HepG2 (cell line): ENCODE measurements around the gene PLIN5. TPM values are rescaled to one million over a fixed set of nuclear protein-coding genes. Genes with fewer than 3 reads are reported as not detected.

Experiments
- ATAC-seq: fragments of 200-7000 bp; cut with Tn5 transposase; 3 replicates; pipeline ENCODE4 v1.9.1; 2020; ENCODE audit warnings: mild to moderate bottlenecking, moderate library complexity
- BruUV-seq: library from RNA; stranded (reverse); fragments of 400-500 nt; replicated peaks from 2 replicates; lab custom pipeline; 2021; lab: Mats Ljungman, UMichigan
- CTCF ChIA-PET: fragments of 300-600 bp; formaldehyde crosslinking; extraction: SDS; loops from one replicate; lab custom pipeline; 2021; ENCODE audit warnings: low total read pairs, inconsistent platforms, low intra/inter-chr PET ratio; lab: Yijun Ruan, JAX
- POLR2A ChIA-PET: fragments of 350-600 bp; sonication (Branson Sonifier 250); formaldehyde crosslinking; loops from one replicate; lab custom pipeline; 2020; ENCODE audit warnings: antibody characterized with exemption, inconsistent platforms; lab: Yijun Ruan, JAX
- DNase-seq: peaks from one replicate; pipeline ENCODE4 v3.0.0-alpha.2; 2015; ENCODE audit warnings: low spot score
- FAIRE-seq: peaks from 3 replicates; lab custom pipeline; 2011; peaks lifted over from hg19 to GRCh38; lab: Jason Lieb, UNC
- H2AFZ ChIP-seq: one replicate; pipeline ENCODE4 v1.6.1; 2011; ENCODE audit warnings: low read length, inconsistent platforms
- H3K27ac ChIP-seq: fragments of 300-600 bp; 3 replicates; pipeline ENCODE4 v1.8.0; 2011; ENCODE audit warnings: mixed run types, mild to moderate bottlenecking, mixed read lengths, low read length, inconsistent platforms; ENCODE audit not compliant: insufficient read depth; ENCODE audit errors: extremely low read length
- H3K27me3 ChIP-seq, 2 experiments: fragments of 200-600 bp in 1 of 2; 2 replicates in 1 of 2; 3 replicates in 1 of 2; pipeline versions ENCODE4 v1.6.0 to v1.8.0; 2011; ENCODE audit warnings: low read length in 2 of 2, mild to moderate bottlenecking in 2 of 2, moderate library complexity in 2 of 2, inconsistent platforms in 1 of 2; ENCODE audit not compliant: insufficient read depth in 2 of 2, control insufficient read depth in 1 of 2
- H3K36me3 ChIP-seq, 2 experiments: fragments of 200-600 bp in 1 of 2; replicated peaks in 1 of 2; 2 replicates in 1 of 2; 3 replicates in 1 of 2; pipeline versions ENCODE4 v1.5.1 to v1.8.0; 2011; ENCODE audit warnings: low read length in 2 of 2, inconsistent platforms in 1 of 2; ENCODE audit not compliant: insufficient read depth in 2 of 2, control insufficient read depth in 1 of 2
- H3K4me1 ChIP-seq: 2 replicates; pipeline ENCODE4 v1.5.1; 2012; ENCODE audit warnings: low read length, inconsistent platforms; ENCODE audit not compliant: insufficient read depth
- H3K4me2 ChIP-seq: 2 replicates; pipeline ENCODE4 v1.6.0; 2011; ENCODE audit warnings: low read depth, low read length, inconsistent platforms
- H3K4me3 ChIP-seq, 3 experiments: fragments of 200-600 bp in 1 of 3; sonication (generic), shearing (Covaris generic) in 1 of 3; replicated peaks in 1 of 3; 2 replicates each; pipeline ENCODE4 v1.5.1; 2011 to 2016; ENCODE audit warnings: low read length in 3 of 3, inconsistent platforms in 2 of 3, low read depth in 2 of 3, mild to moderate bottlenecking in 2 of 3, control low read depth in 1 of 3, mixed read lengths in 1 of 3; ENCODE audit not compliant: insufficient read depth in 1 of 3
- H3K79me2 ChIP-seq: one replicate; pipeline ENCODE4 v1.6.1; 2011; ENCODE audit warnings: low read length, inconsistent platforms; ENCODE audit not compliant: insufficient read depth
- H3K9ac ChIP-seq: 2 replicates; pipeline ENCODE4 v1.6.0; 2011; ENCODE audit warnings: mild to moderate bottlenecking, low read depth, low read length, inconsistent platforms; ENCODE audit not compliant: insufficient read depth
- H3K9me3 ChIP-seq: 2 replicates; pipeline ENCODE4 v1.5.1; 2012; ENCODE audit warnings: mild to moderate bottlenecking, low read length
- H4K20me1 ChIP-seq: 2 replicates; pipeline ENCODE4 v1.6.0; 2011; ENCODE audit warnings: inconsistent platforms, mild to moderate bottlenecking, low read length, moderate library complexity; ENCODE audit not compliant: insufficient read depth
- ARNT ChIP-seq: fragments of 450-650 bp; IDR thresholded peaks from 2 replicates; pipeline ENCODE4 v1.6.1; 2017
- HES4 ChIP-seq: sonication (generic); formaldehyde crosslinking; IDR thresholded peaks from 2 replicates; pipeline ENCODE4 v1.9.0; 2021; ENCODE audit warnings: mild to moderate bottlenecking, missing genetic modification reagents, borderline replicate concordance
- HNRNPLL ChIP-seq: fragments of 200-400 bp; formaldehyde crosslinking; IDR thresholded peaks from 2 replicates; pipeline ENCODE4 v1.6.1; 2017; ENCODE audit warnings: mild to moderate bottlenecking, low read depth, low read length; ENCODE audit not compliant: poor library complexity, severe bottlenecking
- JUND ChIP-seq: sonication (generic); formaldehyde crosslinking; IDR thresholded peaks from 2 replicates; pipeline ENCODE4 v1.8.0; 2022; ENCODE audit warnings: mild to moderate bottlenecking, missing genetic modification reagents
- MAF1 ChIP-seq: sonication (generic); formaldehyde crosslinking; IDR thresholded peaks from 2 replicates; pipeline ENCODE4 v1.5.0; 2020; ENCODE audit warnings: missing genetic modification reagents, borderline replicate concordance
- MIXL1 ChIP-seq: IDR thresholded peaks from 2 replicates; pipeline ENCODE4 v1.6.1; 2016
- NR1H2 ChIP-seq: sonication (generic); formaldehyde crosslinking; IDR thresholded peaks from 2 replicates; pipeline ENCODE4 v1.8.1; 2022; ENCODE audit warnings: low read depth, missing genetic modification reagents, borderline replicate concordance
- PHF8 ChIP-seq: sonication (generic); formaldehyde crosslinking; IDR thresholded peaks from 2 replicates; pipeline ENCODE4 v1.5.0; 2020; ENCODE audit warnings: missing genetic modification reagents
- SAP130 ChIP-seq: IDR thresholded peaks from 2 replicates; pipeline ENCODE4 v1.6.1; 2016; ENCODE audit warnings: low read depth
- SMAD3 ChIP-seq: sonication (generic); formaldehyde crosslinking; IDR thresholded peaks from 2 replicates; pipeline ENCODE4 v1.4.0; 2020; ENCODE audit warnings: missing genetic modification reagents
- ZFX ChIP-seq: sonication (generic); formaldehyde crosslinking; IDR thresholded peaks from 2 replicates; pipeline ENCODE4 v1.4.0; 2020; ENCODE audit warnings: mild to moderate bottlenecking, low read depth, missing genetic modification reagents, moderate library complexity
- ZFY ChIP-seq: sonication (generic); formaldehyde crosslinking; IDR thresholded peaks from 2 replicates; pipeline ENCODE4 v1.4.0; 2020; ENCODE audit warnings: missing genetic modification reagents
- ZMYM2 ChIP-seq: sonication (generic); formaldehyde crosslinking; IDR thresholded peaks from 2 replicates; pipeline ENCODE4 v1.8.0; 2022; ENCODE audit warnings: mild to moderate bottlenecking, missing genetic modification reagents
- ZNF230 ChIP-seq: sonication (generic); formaldehyde crosslinking; IDR thresholded peaks from 2 replicates; pipeline ENCODE4 v1.4.0; 2020; ENCODE audit warnings: mild to moderate bottlenecking, missing genetic modification reagents
- ZNF670 ChIP-seq: sonication (generic); formaldehyde crosslinking; IDR thresholded peaks from 2 replicates; pipeline ENCODE4 v1.8.0; 2022; ENCODE audit warnings: mild to moderate bottlenecking, missing genetic modification reagents, borderline replicate concordance
- ZNF775 ChIP-seq: sonication (generic); formaldehyde crosslinking; IDR thresholded peaks from 2 replicates; pipeline ENCODE4 v1.4.0; 2020; ENCODE audit warnings: missing genetic modification reagents, mild to moderate bottlenecking, moderate library complexity, borderline replicate concordance
- ZNF891 ChIP-seq: sonication (generic); formaldehyde crosslinking; IDR thresholded peaks from 2 replicates; pipeline ENCODE4 v1.5.0; 2020; ENCODE audit warnings: mild to moderate bottlenecking, missing genetic modification reagents
- WGBS: methylation state at CpG from one replicate; pipeline ENCODE4 v1.1.6; 2017; ENCODE audit warnings: low lambda C conversion rate; 5-methylcytosine and 5-hydroxymethylcytosine counted together
- in situ Hi-C: cut with HindIII; loops from 2 replicates; pipeline ENCODE4 v1.10.0; 2017; ENCODE audit warnings: low pct_unique_long_range_greater_than_20kb; ENCODE audit not compliant: extremely low pct_ligation_motif_present
- intact Hi-C: fragments of 100-400 bp; cut with micrococcal nuclease; formaldehyde crosslinking; loops from one replicate; pipeline ENCODE4 v1.10.0; 2022; ENCODE audit not compliant: unreplicated experiment
- polyA plus RNA-seq, 8 experiments: library from polyadenylated mRNA; depleted of rRNA in 3 of 8; stranded (reverse) in 7 of 8; unstranded in 1 of 8; fragments of >200 nt; fragmentation: Illumina TruSeq in 4 of 8; extraction: Trizol in 4 of 8; gene quantifications; 2 replicates each; pipeline versions ENCODE4 v1.2.1 to v1.2.3, GENCODE V29; 2011 to 2016; ENCODE audit warnings: low read depth in 4 of 8, missing spikeins in 1 of 8, mixed read lengths in 1 of 8; ENCODE audit not compliant: insufficient read depth in 1 of 8
- total RNA-seq, 5 experiments: library from RNA; depleted of rRNA; stranded (reverse); fragments of >200 nt; fragmentation: Illumina TruSeq; extraction: Trizol; gene quantifications; 2 replicates each; pipeline ENCODE4 v1.2.3, GENCODE V29; 2016; ENCODE audit warnings: low read depth in 1 of 5
- TF ChIP-seq, protein P1 (sequence below), 2 experiments: IDR thresholded peaks; 2 replicates each; pipeline ENCODE4 v1.6.1; 2011 to 2012; ENCODE audit warnings: low read length in 2 of 2, borderline replicate concordance in 1 of 2, low read depth in 1 of 2, mild to moderate bottlenecking in 1 of 2, moderate library complexity in 1 of 2
- TF ChIP-seq, protein P2 (sequence below): sonication (generic); formaldehyde crosslinking; IDR thresholded peaks from 2 replicates; pipeline ENCODE4 v1.4.0; 2020; ENCODE audit warnings: missing genetic modification reagents

PLIN5 gene
- total and polyA plus RNA-seq, 2 of the 13 experiments (the other 11 are each of a cell fraction or from before 2014, with no cell fraction given): 1.8 to 4.8 TPM

DNA sequence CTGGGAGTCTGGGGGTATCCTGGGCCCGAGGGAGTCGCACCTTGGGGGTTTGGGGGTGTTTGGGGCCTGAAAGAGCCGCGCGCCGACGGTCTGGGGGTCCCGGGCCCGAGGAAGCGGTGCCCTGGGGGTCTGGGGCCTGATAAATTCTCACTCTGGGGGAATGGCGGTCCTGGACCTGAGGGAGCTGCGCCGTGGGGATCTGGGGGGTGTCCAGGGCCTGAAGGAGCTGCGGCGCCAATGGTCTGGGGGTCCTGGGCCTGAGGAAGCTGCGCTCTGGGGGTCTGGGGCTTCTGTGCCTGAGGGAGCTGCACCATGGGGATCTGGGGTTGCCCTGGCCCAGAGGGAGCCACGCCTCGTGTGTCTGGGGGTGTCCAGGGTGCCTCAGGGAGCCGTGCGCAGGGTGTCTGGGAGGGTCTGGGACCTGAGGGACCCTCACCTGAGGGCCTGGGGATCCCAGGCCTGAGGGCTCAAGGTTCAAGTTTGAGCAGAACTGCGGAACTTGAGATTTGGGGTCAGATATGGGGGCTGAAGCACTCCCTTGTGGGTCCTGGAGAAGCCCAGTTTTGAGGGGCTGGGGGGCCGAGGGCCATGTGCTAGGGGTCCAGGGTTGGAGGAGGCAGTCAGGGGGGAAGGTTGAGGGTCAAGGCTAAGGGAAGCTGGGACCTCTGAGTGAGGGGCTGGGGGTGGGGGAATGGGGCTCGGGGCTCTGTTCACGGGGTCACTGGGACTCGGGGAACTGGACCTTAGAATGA is 61.8 kb downstream of the PLIN5 start:
- ATAC-seq: no peak
- H3K27ac ChIP-seq: peak overlapping the region; percentile 67
- peaks cover 11 to 23% of the 10 kb centered on the region in 2 experiments; a peak in 4 of 5 replicates for H3K36me3 ChIP-seq
- ChIA-PET CTCF (no interaction called here), POLR2A (interaction anchor here (0.6 to 0.9 kb wide), 2 partner anchors 9 to 21 kb away, joined by 3 to 4 read pairs; no protein-coding TSS in a partner anchor)
- peaks cover 22% of the 10 kb centered on the region for H3K79me2 ChIP-seq
- in situ Hi-C loops (no loop called here), intact Hi-C loops (loop anchor here (5.0 kb wide), 1 partner anchor 64 kb away; the partner anchor contains the start of gene PLIN5)
- peak overlapping the region; percentile 77 for H3K4me2 ChIP-seq
- no peaks in the 10 kb centered on the region for H3K9me3 ChIP-seq
- H2AFZ ChIP-seq: no peak overlapping the region
- DNase-seq: no peak
- peak overlapping the region; percentile 94 for H3K9ac ChIP-seq
- FAIRE-seq: no peak
- H3K4me3 ChIP-seq: peak overlapping the region; percentile 79 to 94 (median 94)
- H3K27me3 ChIP-seq: no peaks in the 10 kb centered on the region; a peak in 1 of 5 replicates
- peaks cover 21% of the 10 kb centered on the region for H3K4me1 ChIP-seq
- no TSS peak for BruUV-seq
- WGBS: 11% methylated on average over 8 of the region's 25 CpGs
- H4K20me1 ChIP-seq: 0 out of 2 replicates have a peak, but pooled peaks cover 4% of the 10 kb centered on the region
- no peak for TF ChIP-seq SMAD3 (CRISPR knock-in tag)
- no peak for TF ChIP-seq ZNF775 (CRISPR knock-in tag)
- no peak for TF ChIP-seq NR1H2 (CRISPR knock-in tag)
- TF ChIP-seq SAP130 (CRISPR knock-in tag): peak; percentile 14; the same call in 1 of the 2 replicates
- TF ChIP-seq, protein P1, sequence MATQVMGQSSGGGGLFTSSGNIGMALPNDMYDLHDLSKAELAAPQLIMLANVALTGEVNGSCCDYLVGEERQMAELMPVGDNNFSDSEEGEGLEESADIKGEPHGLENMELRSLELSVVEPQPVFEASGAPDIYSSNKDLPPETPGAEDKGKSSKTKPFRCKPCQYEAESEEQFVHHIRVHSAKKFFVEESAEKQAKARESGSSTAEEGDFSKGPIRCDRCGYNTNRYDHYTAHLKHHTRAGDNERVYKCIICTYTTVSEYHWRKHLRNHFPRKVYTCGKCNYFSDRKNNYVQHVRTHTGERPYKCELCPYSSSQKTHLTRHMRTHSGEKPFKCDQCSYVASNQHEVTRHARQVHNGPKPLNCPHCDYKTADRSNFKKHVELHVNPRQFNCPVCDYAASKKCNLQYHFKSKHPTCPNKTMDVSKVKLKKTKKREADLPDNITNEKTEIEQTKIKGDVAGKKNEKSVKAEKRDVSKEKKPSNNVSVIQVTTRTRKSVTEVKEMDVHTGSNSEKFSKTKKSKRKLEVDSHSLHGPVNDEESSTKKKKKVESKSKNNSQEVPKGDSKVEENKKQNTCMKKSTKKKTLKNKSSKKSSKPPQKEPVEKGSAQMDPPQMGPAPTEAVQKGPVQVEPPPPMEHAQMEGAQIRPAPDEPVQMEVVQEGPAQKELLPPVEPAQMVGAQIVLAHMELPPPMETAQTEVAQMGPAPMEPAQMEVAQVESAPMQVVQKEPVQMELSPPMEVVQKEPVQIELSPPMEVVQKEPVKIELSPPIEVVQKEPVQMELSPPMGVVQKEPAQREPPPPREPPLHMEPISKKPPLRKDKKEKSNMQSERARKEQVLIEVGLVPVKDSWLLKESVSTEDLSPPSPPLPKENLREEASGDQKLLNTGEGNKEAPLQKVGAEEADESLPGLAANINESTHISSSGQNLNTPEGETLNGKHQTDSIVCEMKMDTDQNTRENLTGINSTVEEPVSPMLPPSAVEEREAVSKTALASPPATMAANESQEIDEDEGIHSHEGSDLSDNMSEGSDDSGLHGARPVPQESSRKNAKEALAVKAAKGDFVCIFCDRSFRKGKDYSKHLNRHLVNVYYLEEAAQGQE (IDR thresholded peaks at IDR 0.05; ENCODE audit: borderline replicate concordance in 1 of 2, low read depth in 1 of 2, low read length in 2 of 2): no peak
- peak; percentile 59; the same call in 1 of the 2 replicates for TF ChIP-seq ZNF891 (CRISPR knock-in tag)
- TF ChIP-seq ZNF230: no peak
- TF ChIP-seq JUND: no peak
- no peak for TF ChIP-seq MIXL1 (CRISPR knock-in tag)
- TF ChIP-seq HNRNPLL: peak; percentile 27
- TF ChIP-seq ZFX (CRISPR knock-in tag): peak; percentile 45
- no peak for TF ChIP-seq ARNT
- no peak for TF ChIP-seq HES4 (CRISPR knock-in tag)
- no peak for TF ChIP-seq ZFY (CRISPR knock-in tag)
- peak; percentile 26; the same call in 1 of the 2 replicates for TF ChIP-seq PHF8 (CRISPR knock-in tag)
- no peak for TF ChIP-seq ZMYM2
- no peak for TF ChIP-seq MAF1
- TF ChIP-seq, protein P2, sequence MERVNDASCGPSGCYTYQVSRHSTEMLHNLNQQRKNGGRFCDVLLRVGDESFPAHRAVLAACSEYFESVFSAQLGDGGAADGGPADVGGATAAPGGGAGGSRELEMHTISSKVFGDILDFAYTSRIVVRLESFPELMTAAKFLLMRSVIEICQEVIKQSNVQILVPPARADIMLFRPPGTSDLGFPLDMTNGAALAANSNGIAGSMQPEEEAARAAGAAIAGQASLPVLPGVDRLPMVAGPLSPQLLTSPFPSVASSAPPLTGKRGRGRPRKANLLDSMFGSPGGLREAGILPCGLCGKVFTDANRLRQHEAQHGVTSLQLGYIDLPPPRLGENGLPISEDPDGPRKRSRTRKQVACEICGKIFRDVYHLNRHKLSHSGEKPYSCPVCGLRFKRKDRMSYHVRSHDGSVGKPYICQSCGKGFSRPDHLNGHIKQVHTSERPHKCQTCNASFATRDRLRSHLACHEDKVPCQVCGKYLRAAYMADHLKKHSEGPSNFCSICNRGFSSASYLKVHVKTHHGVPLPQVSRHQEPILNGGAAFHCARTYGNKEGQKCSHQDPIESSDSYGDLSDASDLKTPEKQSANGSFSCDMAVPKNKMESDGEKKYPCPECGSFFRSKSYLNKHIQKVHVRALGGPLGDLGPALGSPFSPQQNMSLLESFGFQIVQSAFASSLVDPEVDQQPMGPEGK: 0 out of 2 replicates have a peak, but pooled peaks have one; percentile 10
- TF ChIP-seq ZNF670 (CRISPR knock-in tag): no peak
